ENCODE measurements around the gene KDSR.

DNA sequence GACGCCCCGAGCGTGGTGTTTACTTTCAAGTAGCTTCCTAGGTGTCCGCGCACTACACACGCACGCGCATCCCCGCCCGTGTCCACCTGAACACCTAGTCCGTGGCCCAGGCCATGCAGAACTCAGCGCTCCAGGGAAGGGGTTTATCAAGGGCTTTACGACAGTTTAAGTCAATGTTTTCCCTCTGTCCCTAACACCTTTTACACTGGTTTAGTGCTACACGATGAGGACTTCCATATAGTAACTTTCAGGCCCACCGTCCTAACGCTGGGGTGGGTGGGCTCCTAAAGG, 46.1 kb downstream of the KDSR start:
- TF ChIP-seq EZH2phosphoT487 (IDR thresholded peaks at IDR 0.05; ENCODE audit: low read depth, severe bottlenecking, unreplicated experiment) = no peak
- TF ChIP-seq, protein P1, sequence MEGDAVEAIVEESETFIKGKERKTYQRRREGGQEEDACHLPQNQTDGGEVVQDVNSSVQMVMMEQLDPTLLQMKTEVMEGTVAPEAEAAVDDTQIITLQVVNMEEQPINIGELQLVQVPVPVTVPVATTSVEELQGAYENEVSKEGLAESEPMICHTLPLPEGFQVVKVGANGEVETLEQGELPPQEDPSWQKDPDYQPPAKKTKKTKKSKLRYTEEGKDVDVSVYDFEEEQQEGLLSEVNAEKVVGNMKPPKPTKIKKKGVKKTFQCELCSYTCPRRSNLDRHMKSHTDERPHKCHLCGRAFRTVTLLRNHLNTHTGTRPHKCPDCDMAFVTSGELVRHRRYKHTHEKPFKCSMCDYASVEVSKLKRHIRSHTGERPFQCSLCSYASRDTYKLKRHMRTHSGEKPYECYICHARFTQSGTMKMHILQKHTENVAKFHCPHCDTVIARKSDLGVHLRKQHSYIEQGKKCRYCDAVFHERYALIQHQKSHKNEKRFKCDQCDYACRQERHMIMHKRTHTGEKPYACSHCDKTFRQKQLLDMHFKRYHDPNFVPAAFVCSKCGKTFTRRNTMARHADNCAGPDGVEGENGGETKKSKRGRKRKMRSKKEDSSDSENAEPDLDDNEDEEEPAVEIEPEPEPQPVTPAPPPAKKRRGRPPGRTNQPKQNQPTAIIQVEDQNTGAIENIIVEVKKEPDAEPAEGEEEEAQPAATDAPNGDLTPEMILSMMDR (IDR thresholded peaks at IDR 0.05; ENCODE audit: poor library complexity) = no peak
